ENCODE measurements around the gene ARHGEF10L.
A peak's percentile ranks its signal among the peaks of the same experiment; 100 is the strongest.

ARHGEF10L gene

GRCh38 chr1:17639703-17640340 is 100.3 kb downstream of the ARHGEF10L start:
- no peak for DNase-seq

GRCh38 chr1:17640393-17640792 is 100.9 kb downstream of the ARHGEF10L start:
- no peak for DNase-seq

GRCh38 chr1:17640975-17641374 is 101.5 kb downstream of the ARHGEF10L start:
- DNase-seq: no peak

- DNase-seq: no peak
Observed at GRCh38 chr1:17642169-17642568, 102.7 kb downstream of the ARHGEF10L start.

GRCh38 chr1:17642943-17643342 is 103.4 kb downstream of the ARHGEF10L start:
- DNase-seq: no peak

GRCh38 chr1:17643861-17644703 is 104.6 kb downstream of the ARHGEF10L start:
- DNase-seq: no peak

- DNase-seq: peak; percentile 91
Observed at GRCh38 chr1:17645068-17645911, 105.8 kb downstream of the ARHGEF10L start.

- no peak for DNase-seq
Observed at GRCh38 chr1:17646444-17647280, 107.2 kb downstream of the ARHGEF10L start.

- DNase-seq: no peak
Observed at GRCh38 chr1:17648457-17649145, 109.1 kb downstream of the ARHGEF10L start.

GRCh38 chr1:17649371-17650106 is 110.0 kb downstream of the ARHGEF10L start:
- no peak for DNase-seq

- peak; percentile 49 for DNase-seq
Observed at GRCh38 chr1:17653276-17653675, 113.8 kb downstream of the ARHGEF10L start.

GRCh38 chr1:17653728-17654351 is 114.3 kb downstream of the ARHGEF10L start:
- DNase-seq: peak; percentile 57

GRCh38 chr1:17654519-17654918 is 115.0 kb downstream of the ARHGEF10L start:
- no peak for DNase-seq

- DNase-seq: no peak
Observed at GRCh38 chr1:17655169-17655568, 115.7 kb downstream of the ARHGEF10L start.

GRCh38 chr1:17655922-17656321 is 116.4 kb downstream of the ARHGEF10L start:
- DNase-seq: no peak

- DNase-seq: no peak
Observed at GRCh38 chr1:17657436-17657835, 117.9 kb downstream of the ARHGEF10L start.

- no peak for DNase-seq
Observed at GRCh38 chr1:17658837-17659236, 119.3 kb downstream of the ARHGEF10L start.

GRCh38 chr1:17661546-17662157 is 122.2 kb downstream of the ARHGEF10L start:
- DNase-seq: peak; percentile 27

- no peak for DNase-seq
Observed at GRCh38 chr1:17662296-17662695, 122.8 kb downstream of the ARHGEF10L start.

GRCh38 chr1:17662786-17663185 is 123.3 kb downstream of the ARHGEF10L start:
- no peak for DNase-seq

All from NCI-H1092 (cell line).